Retinal pigment epithelial cell (primary cell): ENCODE measurements around the gene MDFIC2.
"Not testable (repeated sequence)": the region's sequence is repeated elsewhere in the genome, so short reads cannot be mapped to it uniquely, and the experiment has no call there.

Experiments used
- DNase-seq: peaks from one replicate; pipeline ENCODE4 v3.0.0-alpha.2; 2010; ENCODE audit warnings: low read depth
- H3K4me3 ChIP-seq: 2 replicates; pipeline ENCODE4 v1.5.1; 2011; ENCODE audit warnings: mild to moderate bottlenecking, low read length, control low read depth, moderate library complexity
- CTCF ChIP-seq: conservative IDR thresholded peaks from 2 replicates; pipeline ENCODE4 v1.5.1; 2011; ENCODE audit warnings: low read depth, low read length, control low read depth, inconsistent platforms

The MDFIC2 gene

GRCh38 chr3:70291097-70291482 is 21.3 kb downstream of the MDFIC2 start:
- no peak for DNase-seq
- TF ChIP-seq CTCF, result no peak
- no peak overlapping the region for H3K4me3 ChIP-seq

GRCh38 chr3:70290431-70291096 is 21.9 kb downstream of the MDFIC2 start:
- DNase-seq, H3K4me3 ChIP-seq: not testable (repeated sequence)

- no peak for TF ChIP-seq CTCF
- DNase-seq, result no peak
- no peak overlapping the region for H3K4me3 ChIP-seq
These were observed 30.8 kb downstream of the MDFIC2 start for GRCh38 chr3:70281663-70282062.

GRCh38 chr3:70277304-70277703 is 35.1 kb downstream of the MDFIC2 start:
- DNase-seq, result no peak
- no peak for TF ChIP-seq CTCF
- H3K4me3 ChIP-seq, result no peak overlapping the region

GRCh38 chr3:70276901-70277300 is 35.5 kb downstream of the MDFIC2 start:
- no peak for DNase-seq
- H3K4me3 ChIP-seq, result no peak overlapping the region
- no peak for TF ChIP-seq CTCF

GRCh38 chr3:70273492-70273891 is 38.9 kb downstream of the MDFIC2 start:
- no peak for TF ChIP-seq CTCF
- no peak for DNase-seq
- H3K4me3 ChIP-seq, result no peak overlapping the region

GRCh38 chr3:70272798-70273197 is 39.6 kb downstream of the MDFIC2 start:
- no peak for DNase-seq
- no peak overlapping the region for H3K4me3 ChIP-seq
- no peak for TF ChIP-seq CTCF
